Measurements from ENCODE around the gene SLAMF1. TPM values are rescaled to one million over a fixed set of nuclear protein-coding genes. Genes with fewer than 3 reads are reported as not detected.

Gene SLAMF1
- total and polyA plus RNA-seq, 2 donors (not counting 1 experiment from before 2014, with no cell fraction given), result 20.7 to 42.3 TPM

- peak overlapping the region; percentile 80 for H3K4me3 Mint-ChIP-seq
- intact Hi-C loops (cut with micrococcal nuclease), result loop anchor here (2.0 kb wide), 1 partner anchor 16 kb away; no protein-coding TSS in a partner anchor
- CTCF ChIA-PET, result interaction anchor here (1.3 to 10.0 kb wide), 8 partner anchors 9 to 194 kb away, joined by 3 to 76 read pairs (median 8); no protein-coding TSS in a partner anchor
- ATAC-seq (ENCODE audit: low read depth) (no peak), DNase-seq (no peak)
- peaks cover 5% of the 10 kb centered on the region for H3K9me3 Mint-ChIP-seq (ENCODE audit: insufficient read depth)
- TF ChIP-seq CTCF (IDR thresholded peaks at IDR 0.05) (no peak), EZH2 (IDR thresholded peaks at IDR 0.05; ENCODE audit: borderline replicate concordance, insufficient read depth, low read depth, low read length, poor library complexity, severe bottlenecking) (no peak)
- peaks cover 0 to 4% (median 0%) of the 10 kb centered on the region in 3 donors for H3K9me3 ChIP-seq (ENCODE audit: control extremely low read depth in 1 of 3, control insufficient read depth in 2 of 3, insufficient read depth in 1 of 3, low read length in 2 of 3)
- H2AFZ ChIP-seq (ENCODE audit: insufficient read depth, low read depth, low read length, poor library complexity, severe bottlenecking), result no peak overlapping the region
- H3K27me3 ChIP-seq (replicated peaks in 1 of 4; ENCODE audit: control extremely low read depth in 1 of 4, control insufficient read depth in 3 of 4, insufficient read depth in 4 of 4, low read length in 3 of 4), result no peaks in the 10 kb centered on the region
- peak overlapping the region in 1 of 2 donors; percentile 5 for H3K27ac ChIP-seq (ENCODE audit: low read length in 2 of 2)
- peaks cover 82% of the 10 kb centered on the region for H3K79me2 ChIP-seq (ENCODE audit: control insufficient read depth, insufficient read depth, low read length)
- peaks cover 74 to 80% of the 10 kb centered on the region in 2 donors for H3K4me1 ChIP-seq (ENCODE audit: control insufficient read depth in 2 of 2, insufficient read depth in 2 of 2, low read length in 2 of 2)
- H3K4me2 ChIP-seq (replicated peaks; ENCODE audit: low read depth, low read length, poor library complexity, severe bottlenecking), result peak overlapping the region; percentile 74
- H3K9ac ChIP-seq (ENCODE audit: low read length), result no peak overlapping the region
- peaks cover 0 to 43% of the 10 kb centered on the region in 2 experiments for H3K36me3 ChIP-seq (replicated peaks in 1 of 2; ENCODE audit: control extremely low read depth in 1 of 2, control insufficient read depth in 1 of 2, extremely low read depth in 1 of 2, insufficient read depth in 2 of 2, low read length in 1 of 2)
- H3K27me3 Mint-ChIP-seq, result no peaks in the 10 kb centered on the region
- no peaks in the 10 kb centered on the region for H4K20me1 ChIP-seq (ENCODE audit: control insufficient read depth, insufficient read depth, low read length, poor library complexity, severe bottlenecking)
- H3K4me3 ChIP-seq (ENCODE audit: control extremely low read depth in 1 of 5, extremely low read depth in 1 of 5, insufficient read depth in 1 of 5, low read depth in 2 of 5, low read length in 4 of 5), result no peak overlapping the region
- peaks cover 88% of the 10 kb centered on the region for H3K4me1 Mint-ChIP-seq
- POLR2A ChIA-PET, result no interaction called here
- peak overlapping the region; percentile 62 for H3K27ac Mint-ChIP-seq
- WGBS (ENCODE audit: insufficient coverage), result 100% methylated on average over 1 of the region's 5 CpGs
Observed at GRCh38 chr1:160622501-160623226, 24.2 kb downstream of the SLAMF1 start.
